T-cell (primary cell): ENCODE data around the gene IL17RE. TPM values are rescaled to one million over a fixed set of nuclear protein-coding genes. Genes with fewer than 3 reads are reported as not detected.

Experiments
- ATAC-seq, 4 experiments: fragments of 200-7000 bp in 3 of 4; fragments of 150-1000 bp in 1 of 4; cut with Tn5 transposase; replicated peaks in 1 of 4; 1 replicate in 3 of 4; 2 replicates in 1 of 4; pipeline ENCODE4 v1.10.0; 2021; ENCODE audit warnings: moderate library complexity in 3 of 4, mild to moderate bottlenecking in 2 of 4, moderate number of reproducible peaks in 1 of 4
- CTCF ChIA-PET, 2 donors: fragments of 300-600 bp; sonication (Branson Sonifier 250); formaldehyde crosslinking; loops; one replicate each; lab custom pipeline; 2022; ENCODE audit warnings: antibody characterized with exemption in 2 of 2; lab: Charles Lee
- POLR2A ChIA-PET, 2 donors: fragments of 300-600 bp; sonication (Branson Sonifier 250); formaldehyde crosslinking; loops; one replicate each; lab custom pipeline; 2022; ENCODE audit warnings: antibody characterized with exemption in 2 of 2; lab: Charles Lee
- DNase-seq, 35 experiments: peaks; one replicate each; pipeline versions ENCODE4 v3.0.0 to v3.0.0-alpha.2; 2013 to 2023
- H3K27ac ChIP-seq: one replicate; pipeline ENCODE4 v1.5.1; 2013; ENCODE audit warnings: low read length
- H3K27me3 ChIP-seq, 2 experiments: replicated peaks in 1 of 2; 1 replicate in 1 of 2; 2 replicates in 1 of 2; pipeline versions ENCODE4 v1.6.1 to v1.7.0; 2013; ENCODE audit warnings: low read length in 1 of 2, mixed read lengths in 1 of 2; ENCODE audit not compliant: control insufficient read depth in 2 of 2, insufficient read depth in 2 of 2; ENCODE audit errors: extremely low read depth in 1 of 2
- H3K36me3 ChIP-seq, 2 donors: 1 replicate in 1 of 2; 2 replicates in 1 of 2; pipeline versions ENCODE4 v1.6.1 to v1.7.0; 2013; ENCODE audit warnings: low read length in 1 of 2; ENCODE audit not compliant: control insufficient read depth in 2 of 2, insufficient read depth in 1 of 2; ENCODE audit errors: extremely low read depth in 1 of 2
- H3K4me1 ChIP-seq, 2 experiments: 1 replicate in 1 of 2; 2 replicates in 1 of 2; pipeline versions ENCODE4 v1.6.1 to v1.7.0; 2013; ENCODE audit warnings: low read length in 2 of 2, mixed read lengths in 1 of 2; ENCODE audit not compliant: insufficient read depth in 2 of 2, control insufficient read depth in 1 of 2; ENCODE audit errors: extremely low read depth in 1 of 2
- H3K4me3 ChIP-seq, 2 donors: 1 replicate in 1 of 2; 2 replicates in 1 of 2; pipeline versions ENCODE4 v1.5.1 to v1.7.0; 2013; ENCODE audit warnings: mild to moderate bottlenecking in 2 of 2, low read length in 1 of 2, moderate library complexity in 1 of 2; ENCODE audit not compliant: control insufficient read depth in 1 of 2; ENCODE audit errors: extremely low read depth in 1 of 2
- H3K9me3 ChIP-seq: 2 replicates; pipeline ENCODE4 v1.7.0; 2013
- H3K27ac Mint-ChIP-seq, 2 donors: one replicate each; pipeline ENCODE4 v1.8.0; 2020 to 2021; ENCODE audit warnings: mild to moderate bottlenecking in 2 of 2, mixed read lengths in 2 of 2
- H3K27me3 Mint-ChIP-seq, 2 donors: one replicate each; pipeline ENCODE4 v1.8.0; 2021 to 2022; ENCODE audit warnings: mixed read lengths in 2 of 2
- H3K36me3 Mint-ChIP-seq: one replicate; pipeline ENCODE4 v1.8.0; 2021; ENCODE audit warnings: mixed read lengths
- H3K4me1 Mint-ChIP-seq, 3 donors: one replicate each; pipeline ENCODE4 v1.8.0; 2020 to 2022; ENCODE audit warnings: mixed read lengths in 3 of 3, mild to moderate bottlenecking in 1 of 3
- H3K4me3 Mint-ChIP-seq, 3 donors: one replicate each; pipeline ENCODE4 v1.8.0; 2020 to 2022; ENCODE audit warnings: mild to moderate bottlenecking in 3 of 3, mixed read lengths in 3 of 3, moderate library complexity in 3 of 3
- H3K9me3 Mint-ChIP-seq, 3 donors: one replicate each; pipeline ENCODE4 v1.8.0; 2020 to 2022; ENCODE audit warnings: mixed read lengths in 3 of 3
- WGBS: methylation state at CpG from one replicate; pipeline ENCODE4 v1.1.5; 2013; ENCODE audit warnings: missing lambda C conversion rate; ENCODE audit not compliant: insufficient coverage; 5-methylcytosine and 5-hydroxymethylcytosine counted together
- total RNA-seq, 35 experiments: library from RNA in 6 of 35; stranded (reverse) in 6 of 35; fragments of 120-200 nt in 1 of 35; gene quantifications; one replicate each; pipeline versions ENCODE4 v1.2.1 to v1.2.4 and lab custom pipeline; 2013 to 2026

Gene IL17RE
- total RNA-seq, 5 donors from 2014 or later (not counting 1 experiment from before 2014, with no cell fraction given) = 0.68 to 5.1 (median 1.9) TPM

DNA sequence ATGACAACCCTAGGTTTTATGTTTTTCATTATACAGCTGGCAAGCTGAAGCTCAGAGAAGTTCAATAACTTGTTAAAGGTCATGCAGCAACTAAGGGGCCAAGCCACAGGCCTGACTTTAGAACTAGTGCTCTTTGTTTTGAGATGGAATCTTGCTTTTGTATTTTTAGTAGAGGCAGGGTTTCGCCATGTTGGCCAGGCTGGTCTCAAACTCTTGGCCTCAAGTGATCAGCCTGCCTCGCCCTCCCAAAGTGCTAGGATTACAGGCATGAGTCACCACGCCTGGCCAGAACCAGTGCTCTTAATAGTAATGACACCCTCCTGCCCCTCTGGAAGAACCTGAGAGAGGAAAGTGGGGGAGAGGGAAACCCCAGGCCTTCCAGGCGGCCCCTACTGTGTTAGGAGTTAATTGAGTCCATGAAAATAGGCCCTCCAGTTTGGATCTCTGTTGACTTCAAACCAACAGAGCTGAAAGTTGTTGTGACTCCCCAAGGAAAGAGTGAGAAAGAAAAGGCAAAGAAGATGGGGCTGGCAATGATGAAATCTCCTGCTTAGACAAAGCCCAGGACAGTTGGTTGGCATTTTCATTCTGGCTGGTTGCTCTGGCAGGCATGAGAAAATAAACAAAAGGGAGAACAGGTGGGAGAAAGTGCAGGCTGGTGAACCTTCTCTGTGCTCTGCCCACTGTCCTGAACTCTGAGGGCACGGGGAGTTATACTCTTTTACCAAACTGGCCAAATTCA lies 53.1 kb downstream of the IL17RE start:
- Mint-ChIP-seq H3K27me3 (no peaks in the 10 kb centered on the region), H3K4me3 (no peak overlapping the region), H3K4me1 (peaks cover 14 to 21% (median 19%) of the 10 kb centered on the region in 3 donors), H3K36me3 (no peaks in the 10 kb centered on the region), H3K27ac (no peak overlapping the region), H3K9me3 (no peaks in the 10 kb centered on the region)
- no peaks in the 10 kb centered on the region for H3K36me3 ChIP-seq
- POLR2A ChIA-PET = no interaction called here
- H3K9me3 ChIP-seq = no peaks in the 10 kb centered on the region
- CTCF ChIA-PET = interaction anchor here in 1 of 2 donors (1.1 kb wide), 1 partner anchor 23 kb away, joined by 3 read pairs; no protein-coding TSS in a partner anchor
- H3K4me1 ChIP-seq = peaks cover 6 to 15% of the 10 kb centered on the region in 2 experiments
- no peak overlapping the region for H3K27ac ChIP-seq
- 68% methylated on average over 3 of the region's 5 CpGs for WGBS
- H3K27me3 ChIP-seq = peaks cover 0 to 4% of the 10 kb centered on the region in 2 experiments
- H3K4me3 ChIP-seq = no peak overlapping the region
- ATAC-seq (no peak), DNase-seq (no peak)

DNA sequence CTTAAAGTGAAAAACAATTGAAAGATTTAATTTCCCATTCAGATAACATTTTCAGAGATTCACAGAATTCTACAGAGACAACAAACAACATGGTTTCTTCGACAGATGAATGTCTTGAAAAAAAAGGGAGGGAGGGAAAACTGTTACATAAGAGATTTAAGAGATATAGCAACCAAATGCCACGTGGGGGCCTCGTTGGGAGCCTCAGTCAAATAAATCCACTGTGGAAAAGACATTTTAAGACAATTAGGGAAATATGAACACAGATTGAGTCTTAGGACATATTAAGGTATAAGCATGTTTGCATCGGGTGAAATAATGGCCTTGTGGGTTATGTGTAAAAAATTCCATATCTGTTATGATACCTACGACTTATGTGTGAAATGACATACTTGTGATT lies 54.6 kb downstream of the IL17RE start:
- CTCF ChIA-PET = no interaction called here
- no CpG with 5 or more reads among the region's 5 CpGs for WGBS
- Histone ChIP-seq H3K36me3 (peaks cover 0 to 5% of the 10 kb centered on the region in 2 donors), H3K4me1 (peaks cover 0 to 3% of the 10 kb centered on the region in 2 experiments), H3K27me3 (no peaks in the 10 kb centered on the region), H3K27ac (no peak overlapping the region), H3K4me3 (no peak overlapping the region), H3K9me3 (no peaks in the 10 kb centered on the region)
- H3K27me3 Mint-ChIP-seq = no peaks in the 10 kb centered on the region
- H3K9me3 Mint-ChIP-seq = no peaks in the 10 kb centered on the region
- ATAC-seq (no peak), DNase-seq (no peak)
- no peak overlapping the region for H3K4me3 Mint-ChIP-seq
- POLR2A ChIA-PET = no interaction called here
- H3K4me1 Mint-ChIP-seq = peaks cover 5 to 11% (median 9%) of the 10 kb centered on the region in 3 donors
- no peaks in the 10 kb centered on the region for H3K36me3 Mint-ChIP-seq
- H3K27ac Mint-ChIP-seq = no peak overlapping the region

DNA sequence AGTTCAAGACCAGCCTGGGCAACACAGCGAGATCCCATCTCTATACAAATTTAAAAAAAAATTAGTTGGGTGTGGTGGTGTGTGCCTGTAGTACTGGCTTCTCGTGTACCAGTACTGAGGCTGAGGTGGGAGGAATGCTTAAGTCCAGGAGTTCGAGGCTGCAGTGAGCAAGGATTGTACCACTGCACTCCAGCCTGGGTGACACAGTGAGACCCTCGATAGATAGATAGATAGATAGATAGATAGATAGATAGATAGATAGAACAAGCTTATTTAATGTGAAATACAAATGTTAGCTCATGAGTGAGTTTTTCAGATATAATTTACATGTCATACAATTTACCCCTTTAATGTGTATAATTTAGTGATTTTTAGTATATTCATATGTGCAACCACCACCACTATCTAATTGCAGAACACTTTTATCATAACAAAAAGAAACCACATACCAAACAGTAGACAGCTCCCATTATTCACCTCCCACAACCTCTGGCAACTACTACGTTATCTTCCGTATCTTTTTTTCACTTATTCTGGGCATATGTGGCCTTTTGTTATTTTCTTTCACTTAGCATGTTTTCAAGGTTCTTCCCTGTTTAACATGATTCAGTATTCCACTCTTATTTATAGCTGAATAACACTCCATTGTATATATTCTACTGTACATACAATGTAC lies 62.7 kb downstream of the IL17RE start:
- Mint-ChIP-seq H3K36me3 (peaks cover 50% of the 10 kb centered on the region), H3K27me3 (no peaks in the 10 kb centered on the region), H3K4me3 (no peak overlapping the region), H3K9me3 (no peaks in the 10 kb centered on the region), H3K27ac (no peak overlapping the region), H3K4me1 (no peaks in the 10 kb centered on the region)
- POLR2A ChIA-PET = interaction anchor here (0.5 to 0.6 kb wide), 4 partner anchors 18 to 298 kb away, joined by 3 to 6 read pairs (median 4); no protein-coding TSS in a partner anchor
- CTCF ChIA-PET = interaction anchor here (0.5 to 0.6 kb wide), 3 partner anchors 11 to 356 kb away, joined by 3 to 4 read pairs (median 3); no protein-coding TSS in a partner anchor
- no peak overlapping the region for H3K27ac ChIP-seq
- H3K27me3 ChIP-seq = no peaks in the 10 kb centered on the region
- DNase-seq (no peak), ATAC-seq (no peak)
- 100% methylated on average over 3 of the region's 6 CpGs for WGBS
- no peaks in the 10 kb centered on the region for H3K9me3 ChIP-seq
- H3K4me1 ChIP-seq = no peaks in the 10 kb centered on the region
- H3K36me3 ChIP-seq = peaks cover 25 to 53% of the 10 kb centered on the region in 2 donors
- no peak overlapping the region for H3K4me3 ChIP-seq

Other genes with a start within 250 kb of the IL17RE start
- 1 to 10 TPM in 1 of 5 donors, under 1 TPM in 3, not detected in 1; 0.19 to 1.5 (median 0.24) TPM for gene CPNE9, start 199.0 kb upstream of the IL17RE start, total RNA-seq
- gene BRPF1, start 171.1 kb upstream of the IL17RE start, total RNA-seq = 10 to 100 TPM; 28.6 to 46.3 (median 39.0) TPM
- gene OGG1, start 152.9 kb upstream of the IL17RE start, total RNA-seq = 10 to 100 TPM; 18.3 to 41.3 (median 38.1) TPM
- 1 to 10 TPM; 1.1 to 1.7 (median 1.3) TPM for gene CAMK1, start 132.9 kb upstream of the IL17RE start, total RNA-seq
- 10 to 100 TPM; 29.1 to 46.5 (median 41.1) TPM for gene TADA3, start 110.4 kb upstream of the IL17RE start, total RNA-seq
- 100 to 1,000 TPM; 144 to 160 (median 147) TPM for gene ARPC4, start 109.8 kb upstream of the IL17RE start, total RNA-seq
- gene TTLL3, start 92.6 kb upstream of the IL17RE start, total RNA-seq = 10 to 100 TPM; 59.8 to 94.9 (median 67.4) TPM
- gene RPUSD3, start 58.8 kb upstream of the IL17RE start, total RNA-seq = 10 to 100 TPM; 23.6 to 70.5 (median 64.7) TPM
- gene CIDEC, start 22.6 kb upstream of the IL17RE start, total RNA-seq = under 1 TPM in 1 of 5 donors, not detected in 4; 0.66 TPM
- gene JAGN1, start 12.2 kb upstream of the IL17RE start, total RNA-seq = 10 to 100 TPM; 16.9 to 28.6 (median 23.7) TPM
- gene IL17RC, start 14.2 kb downstream of the IL17RE start, total RNA-seq = 1 to 10 TPM in 2 of 5 donors, under 1 TPM in 3; 0.54 to 1.2 (median 0.80) TPM
- 10 to 100 TPM; 23.0 to 55.2 (median 48.0) TPM for gene CRELD1, start 31.0 kb downstream of the IL17RE start, total RNA-seq
- gene PRRT3, start 49.6 kb downstream of the IL17RE start, total RNA-seq = 10 to 100 TPM in 2 of 5 donors, 1 to 10 TPM in 3; 6.6 to 10.5 (median 9.2) TPM
- gene EMC3, start 84.0 kb downstream of the IL17RE start, total RNA-seq = 10 to 100 TPM; 33.8 to 47.7 (median 36.6) TPM
- 10 to 100 TPM; 15.4 to 22.5 (median 18.2) TPM for gene FANCD2, start 123.6 kb downstream of the IL17RE start, total RNA-seq
- not detected for gene FANCD2OS, start 205.4 kb downstream of the IL17RE start, total RNA-seq
- gene BRK1, start 212.8 kb downstream of the IL17RE start, total RNA-seq = 10 to 100 TPM; 53.9 to 74.9 (median 60.9) TPM
- gene VHL, start 238.9 kb downstream of the IL17RE start, total RNA-seq = 10 to 100 TPM; 57.2 to 75.0 (median 59.8) TPM